ENCODE measurements around the gene ST3GAL4.

DNA sequence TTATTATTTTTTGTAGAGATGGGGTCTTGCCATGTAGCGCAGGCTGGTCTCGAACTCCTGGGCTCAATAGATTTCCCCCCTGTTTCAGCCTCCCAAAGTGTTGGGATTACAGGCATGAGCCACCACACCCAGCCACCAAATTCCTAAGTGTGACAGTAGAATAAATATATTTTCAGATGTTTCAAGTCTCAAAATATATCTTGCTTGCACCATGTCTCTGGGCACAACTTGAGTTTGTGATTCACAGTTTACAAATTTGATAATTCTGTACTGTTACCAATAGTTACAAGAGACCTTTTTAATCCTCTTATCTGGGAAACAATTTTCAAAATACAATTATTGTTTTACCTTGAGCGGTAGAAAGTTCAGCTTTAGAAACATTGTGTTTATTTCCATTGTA lies 32.5 kb upstream of the ST3GAL4 start:
- TF ChIP-seq EZH2 (IDR thresholded peaks at IDR 0.05; ENCODE audit: insufficient read depth, poor library complexity, severe bottlenecking): no peak
- no peak for TF ChIP-seq EZH2phosphoT487 (IDR thresholded peaks at IDR 0.05; ENCODE audit: insufficient read depth, low read depth)

All from GM23248 (cell line).